Left hindlimb (tissue), 1 donor: Measurements from ENCODE around the gene ASCL2.
A peak's percentile ranks its signal among the peaks of the same experiment; 100 is the strongest.

Source experiments
- DNase-seq: peaks from one replicate; pipeline ENCODE4 v3.0.0-alpha.2; 2018

ASCL2 gene, protein sequence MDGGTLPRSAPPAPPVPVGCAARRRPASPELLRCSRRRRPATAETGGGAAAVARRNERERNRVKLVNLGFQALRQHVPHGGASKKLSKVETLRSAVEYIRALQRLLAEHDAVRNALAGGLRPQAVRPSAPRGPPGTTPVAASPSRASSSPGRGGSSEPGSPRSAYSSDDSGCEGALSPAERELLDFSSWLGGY

DNA sequence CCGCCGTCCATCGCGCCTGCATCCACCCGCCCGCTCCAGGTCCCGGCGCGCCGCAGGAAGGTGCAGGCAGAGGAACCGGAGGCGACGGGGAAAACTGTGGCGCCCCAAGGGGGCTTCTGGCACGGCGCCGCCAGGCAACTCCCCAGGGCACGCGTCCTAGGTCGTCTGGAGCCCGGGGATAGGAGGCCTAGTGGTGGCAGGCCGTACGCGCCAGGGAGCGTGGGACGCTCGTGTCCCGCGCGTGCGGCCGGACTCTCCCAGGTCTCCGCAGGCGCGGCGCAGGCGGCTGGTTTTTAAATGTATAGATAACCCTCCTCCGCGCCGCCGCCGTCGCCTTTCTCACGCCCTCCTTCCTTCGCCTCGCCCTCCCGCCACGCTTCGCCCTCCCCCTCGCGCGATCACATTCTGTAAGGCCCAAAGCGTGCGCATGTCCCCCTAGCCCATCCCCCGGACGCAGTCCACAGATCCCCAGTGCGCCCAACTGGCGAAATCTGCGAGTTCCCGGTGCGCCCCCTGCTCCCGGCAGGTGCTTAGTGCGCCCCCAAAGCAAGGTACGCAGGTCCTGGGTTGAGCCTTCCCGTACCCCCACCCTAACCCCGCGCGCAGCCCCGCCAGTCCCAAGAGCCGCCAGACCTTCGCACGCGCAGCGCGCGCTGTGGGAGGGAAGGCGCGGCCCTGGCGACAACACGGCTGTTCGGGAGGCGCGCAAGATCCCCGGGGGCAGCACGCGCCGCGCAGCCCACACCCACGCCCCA is at the start of gene ASCL2:
Gene ASCL2, minus strand, starts transcription at position 267 of the 755 bp plus-strand sequence. Its CDS starts 256 bp downstream, at position 11.
- peak; percentile 37 for DNase-seq

DNA sequence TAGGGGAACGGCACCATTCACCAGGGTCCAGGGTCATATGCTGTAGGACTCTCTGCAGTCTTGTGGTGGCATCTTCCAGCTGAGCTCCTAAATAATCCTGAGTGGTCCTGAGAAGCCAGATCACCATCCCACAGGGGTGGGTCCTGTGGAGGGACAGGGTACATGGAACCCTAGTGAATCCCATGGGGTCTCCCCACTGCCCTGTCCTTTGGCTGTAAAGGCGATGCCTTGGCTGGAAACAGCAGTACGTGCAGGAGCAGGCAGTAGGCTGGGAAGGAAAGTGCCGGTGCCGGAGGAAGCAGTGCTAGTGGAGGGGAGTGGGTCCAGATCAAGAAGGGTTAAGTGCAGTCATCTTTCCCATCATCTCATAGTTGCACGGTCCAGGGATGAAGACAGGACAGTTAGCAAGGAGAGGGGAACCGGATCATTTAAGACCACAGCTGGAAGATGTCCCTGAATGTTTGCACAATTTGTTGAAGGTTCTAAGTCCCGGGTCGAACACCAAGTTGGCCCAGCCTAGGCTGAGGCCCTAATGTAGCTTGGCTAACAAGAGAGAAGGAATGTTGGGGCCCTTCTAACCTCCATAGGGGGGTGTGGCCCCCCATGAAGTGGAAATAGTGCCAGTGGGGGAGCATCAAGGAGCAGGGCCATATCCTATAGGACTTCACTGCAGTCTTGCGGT is 49.5 kb upstream of the ASCL2 start:
- no peak for DNase-seq

DNA sequence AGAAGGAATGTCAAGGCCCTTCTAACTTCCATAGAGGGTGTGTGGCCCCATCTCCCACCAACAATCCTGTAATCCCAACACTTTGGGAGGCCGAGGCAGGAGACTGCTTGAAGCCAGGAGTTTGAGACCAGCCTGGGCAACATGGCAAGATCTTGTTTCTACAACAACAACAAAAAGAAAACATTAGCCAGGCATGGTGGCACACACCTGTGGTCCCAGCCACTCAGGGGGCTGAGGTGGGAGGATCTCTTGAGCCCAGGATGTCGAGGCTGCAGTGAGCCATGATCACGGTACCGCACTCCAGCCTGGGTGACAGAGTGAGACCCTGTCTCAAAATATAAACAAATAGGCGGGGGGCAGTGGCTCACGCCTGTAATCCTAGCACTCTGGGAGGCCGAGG is 48.3 kb upstream of the ASCL2 start:
- no peak for DNase-seq

DNA sequence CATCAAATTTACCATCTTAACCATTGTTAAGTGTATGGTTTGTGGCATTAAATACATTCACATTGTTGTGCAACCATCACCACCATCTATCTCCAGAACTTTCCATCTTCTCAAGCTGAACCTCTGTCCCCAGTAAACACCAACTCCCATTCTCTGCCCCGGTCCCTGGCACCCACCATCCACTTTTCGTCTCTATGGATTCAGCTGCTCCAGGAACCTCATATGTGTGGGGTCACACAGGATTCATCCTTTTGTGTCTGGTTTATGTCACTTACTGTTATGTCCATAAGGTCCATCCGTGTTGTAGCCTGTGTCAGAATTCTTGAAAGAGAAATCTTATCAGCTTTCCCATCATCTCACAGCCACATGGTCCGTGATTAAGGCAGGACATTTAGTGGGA is 47.7 kb upstream of the ASCL2 start:
- DNase-seq: no peak

DNA sequence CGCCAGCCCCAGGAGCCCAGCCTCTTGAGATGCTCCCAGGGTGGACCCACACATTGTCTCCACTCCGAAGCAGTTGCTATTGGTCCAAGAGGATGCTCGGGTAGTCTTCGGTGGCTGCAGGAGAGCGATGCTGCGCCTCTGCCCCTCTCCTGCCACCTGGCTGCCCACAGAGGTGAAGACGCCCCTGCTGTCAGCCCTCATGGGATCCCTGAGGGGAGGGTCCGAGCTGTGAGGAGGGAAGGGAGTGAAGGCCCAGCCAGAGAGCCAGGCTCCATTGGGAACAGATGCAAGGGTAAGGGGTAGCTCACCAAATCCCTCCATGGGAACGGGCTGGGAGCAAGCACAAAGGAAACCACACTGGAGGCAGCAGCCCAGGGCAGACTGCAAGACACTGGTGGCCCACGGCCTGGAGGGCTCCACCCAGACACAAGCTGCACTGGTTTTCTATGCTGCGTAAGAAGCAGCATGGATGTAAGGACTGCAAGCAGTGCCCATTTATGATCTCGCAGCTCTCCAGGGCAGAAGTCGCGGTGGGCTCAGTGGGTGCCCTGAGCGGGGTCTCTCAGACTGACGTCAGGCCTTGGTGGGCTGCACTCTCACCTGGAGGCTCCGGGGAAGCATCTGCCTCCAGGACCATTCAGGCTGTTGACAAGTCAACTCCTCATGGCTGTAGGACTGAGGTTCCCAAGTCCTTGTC is 47.1 kb upstream of the ASCL2 start:
- peak; percentile 30 for DNase-seq

DNA sequence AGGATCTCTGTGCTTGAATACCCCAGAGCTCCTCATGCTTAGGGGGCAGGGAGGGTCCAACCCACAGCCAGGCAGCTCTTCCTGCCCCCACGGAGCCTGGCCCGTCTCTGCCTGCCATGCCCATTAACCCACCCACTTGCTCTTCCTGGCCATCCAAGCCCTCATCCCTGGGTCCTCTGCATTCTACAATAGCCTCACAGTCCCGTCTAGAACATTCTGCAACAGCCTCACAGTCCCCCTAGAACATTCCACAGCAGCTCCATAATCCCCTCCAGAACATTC is 46.5 kb upstream of the ASCL2 start:
- DNase-seq: peak; percentile 22

DNA sequence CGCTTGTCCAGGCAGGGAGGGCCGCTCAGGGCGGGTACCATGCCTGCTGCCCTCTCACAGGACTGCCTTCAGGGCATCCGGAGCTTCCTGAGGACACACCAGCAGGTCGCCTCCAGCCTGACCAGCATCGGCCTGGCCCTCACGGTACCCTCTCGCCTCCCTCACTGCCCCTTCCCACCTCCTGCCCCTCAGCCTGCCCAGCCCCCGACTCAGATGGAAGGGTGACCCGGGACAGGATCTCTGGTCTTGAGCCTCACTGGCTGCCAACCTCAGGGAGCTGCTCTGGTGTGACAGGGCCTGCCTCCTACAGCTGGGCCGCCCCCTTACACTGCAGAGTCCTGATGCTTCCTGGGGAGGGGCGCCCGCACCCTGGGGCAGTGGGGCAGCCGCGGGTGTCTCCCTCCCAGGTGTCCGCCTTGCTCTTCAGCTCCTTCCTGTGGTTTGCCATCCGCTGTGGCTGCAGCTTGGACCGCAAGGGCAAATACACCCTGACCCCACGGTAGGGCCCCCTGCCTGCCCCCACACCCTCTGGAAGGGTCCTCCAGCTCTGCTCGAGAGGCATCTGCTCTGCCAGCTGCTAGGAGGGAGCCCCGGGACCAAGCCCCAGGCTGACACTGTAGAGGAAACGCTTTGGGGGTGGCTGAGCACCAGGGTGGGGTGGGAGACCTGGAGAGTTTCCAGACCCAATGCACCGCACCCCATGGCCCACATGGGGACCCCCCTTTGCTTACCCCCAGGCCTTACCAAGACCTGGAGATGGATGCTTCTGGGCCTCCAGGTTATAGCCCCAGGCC is 46.0 kb upstream of the ASCL2 start:
- DNase-seq: peak; percentile 29

DNA sequence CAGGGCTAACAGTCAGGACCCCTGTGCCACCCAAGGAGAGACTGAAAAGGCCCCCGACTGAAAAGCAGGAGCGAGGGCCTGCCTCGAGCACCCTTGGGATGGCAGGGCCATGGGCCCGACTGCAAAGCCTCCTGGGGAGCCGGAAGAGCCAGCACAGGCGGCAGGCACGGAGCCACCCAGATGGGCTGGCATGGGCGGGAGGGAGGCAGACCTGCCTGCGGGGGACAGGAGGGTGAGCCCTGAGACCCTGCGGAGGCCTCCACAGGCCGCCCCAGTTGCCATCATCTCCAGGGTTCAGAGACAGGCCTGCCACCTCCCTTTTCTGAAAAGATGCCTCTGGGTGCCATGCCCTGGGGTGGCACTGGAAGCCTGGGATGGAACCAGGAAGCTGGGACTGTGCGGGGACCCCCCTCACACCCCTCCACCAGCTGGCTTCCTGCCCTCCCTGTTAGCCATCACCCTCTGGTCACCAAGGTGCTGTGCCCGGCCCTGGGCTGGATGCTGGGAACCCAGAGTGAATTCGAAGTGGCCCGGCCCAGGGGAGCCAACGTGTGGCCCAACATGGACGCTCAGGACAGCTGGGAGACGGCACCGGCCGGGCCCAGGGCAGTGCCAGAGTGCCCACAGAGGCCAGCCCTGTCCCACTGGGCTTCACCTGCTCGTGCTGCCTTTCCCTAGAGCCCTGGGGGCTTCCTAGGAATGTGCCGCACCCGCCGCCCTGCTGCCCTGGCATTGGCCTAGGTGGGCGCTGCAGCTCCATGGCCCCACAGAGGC is 45.2 kb upstream of the ASCL2 start:
- DNase-seq: no peak

DNA sequence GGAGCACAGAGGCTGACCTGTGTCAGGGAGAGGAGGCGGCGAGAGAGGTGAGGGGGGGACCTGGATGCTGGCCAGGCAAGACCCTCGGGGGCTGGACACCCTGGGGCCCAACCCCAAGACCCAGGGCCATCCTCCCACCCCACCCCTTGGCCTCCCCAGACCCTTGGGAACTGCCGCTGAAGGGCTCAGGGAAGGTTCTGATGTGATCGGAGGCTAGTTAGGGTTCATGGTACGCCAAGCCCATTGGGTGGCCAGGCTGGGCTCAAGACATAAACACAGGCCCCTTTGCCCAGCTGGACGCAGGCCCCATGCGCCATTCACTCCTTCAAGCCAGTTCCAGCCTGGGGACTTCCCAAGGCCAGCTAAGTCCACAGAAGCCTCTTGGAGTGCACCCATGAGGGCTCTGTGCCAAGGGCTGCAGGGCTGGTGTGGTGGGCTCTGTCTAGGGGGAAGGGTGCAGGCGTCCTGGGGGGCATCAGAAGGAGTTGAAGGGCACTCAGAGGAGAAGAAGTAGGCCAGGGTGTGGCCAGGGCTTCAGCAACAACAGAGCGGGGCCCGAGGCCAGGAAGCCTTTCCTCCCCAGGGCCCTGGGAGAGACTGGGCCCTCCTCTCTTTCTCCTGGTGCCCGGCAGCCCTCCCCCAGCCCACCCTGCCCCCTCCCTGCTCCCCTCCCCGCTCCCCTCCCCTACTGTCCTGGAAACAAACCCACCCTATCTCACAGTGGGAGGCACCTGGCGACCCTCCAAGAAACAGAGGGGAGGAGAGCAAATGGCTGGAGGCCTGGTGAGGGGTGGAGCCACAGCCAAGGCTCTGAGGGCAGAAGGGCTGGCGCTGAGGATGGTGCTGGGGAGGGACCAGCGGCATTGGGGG is 44.4 kb upstream of the ASCL2 start:
- peak; percentile 94 for DNase-seq

DNA sequence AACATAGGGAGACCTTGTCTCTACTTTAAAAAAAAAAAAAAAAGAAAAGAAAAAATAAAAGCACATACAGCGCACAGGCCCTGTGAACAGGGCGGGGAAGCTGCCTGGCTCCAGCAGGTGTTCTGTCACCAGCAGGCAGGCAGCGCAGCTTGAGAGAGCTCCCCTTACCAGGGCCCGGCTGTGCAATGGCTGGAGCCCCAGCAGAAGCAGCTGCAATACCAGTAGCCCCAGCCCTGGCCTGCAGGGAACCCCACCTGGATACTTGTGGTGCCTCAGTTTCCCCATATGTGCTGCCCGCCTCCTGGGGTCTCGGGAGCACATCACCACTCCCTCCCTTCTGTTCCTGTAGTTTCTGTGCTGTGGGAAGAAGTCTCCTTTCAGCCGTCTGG is 43.7 kb upstream of the ASCL2 start:
- DNase-seq: peak; percentile 41

DNA sequence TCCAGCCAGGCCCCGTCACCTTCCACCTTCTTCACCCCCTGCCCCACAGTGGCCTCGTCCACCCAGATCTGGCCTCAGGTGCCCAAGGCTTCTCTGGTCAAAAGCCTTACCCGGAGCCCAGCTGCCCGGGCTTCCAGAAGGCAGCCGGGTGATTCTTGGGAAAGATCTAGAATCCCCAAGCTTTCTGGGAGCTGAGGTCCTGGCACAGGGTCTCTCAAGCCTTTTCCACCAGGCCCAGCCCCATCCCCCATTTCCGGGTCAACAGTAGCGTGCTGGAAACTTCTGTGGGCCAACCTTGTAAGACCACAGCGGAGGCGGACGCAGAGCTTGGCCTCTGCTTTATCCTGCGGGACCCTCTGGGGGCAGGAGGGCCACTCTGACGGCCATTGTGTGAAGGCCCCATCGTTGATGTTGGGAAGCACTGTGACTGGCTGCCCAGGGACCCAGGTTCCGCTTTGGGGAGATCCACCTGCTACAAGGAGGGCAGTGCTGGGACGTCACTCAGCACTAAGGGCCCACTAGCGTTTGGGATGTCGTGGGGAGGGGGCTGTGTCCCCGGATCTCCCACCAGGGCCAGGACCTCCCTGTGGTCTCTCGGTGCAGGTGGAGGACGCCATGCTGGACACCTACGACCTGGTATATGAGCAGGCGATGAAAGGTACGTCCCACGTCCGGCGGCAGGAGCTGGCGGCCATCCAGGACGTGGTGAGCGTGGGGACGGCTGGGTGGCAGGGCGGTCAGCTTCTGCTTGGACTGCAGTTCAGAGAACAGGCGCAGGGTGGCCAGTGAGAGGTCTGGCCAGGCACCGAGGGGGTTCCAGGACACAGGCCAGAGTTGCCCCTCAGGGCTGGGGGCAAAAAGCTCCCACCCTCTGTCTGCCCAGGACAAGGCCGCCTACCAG is 42.9 kb upstream of the ASCL2 start:
- peak; percentile 32 for DNase-seq

DNA sequence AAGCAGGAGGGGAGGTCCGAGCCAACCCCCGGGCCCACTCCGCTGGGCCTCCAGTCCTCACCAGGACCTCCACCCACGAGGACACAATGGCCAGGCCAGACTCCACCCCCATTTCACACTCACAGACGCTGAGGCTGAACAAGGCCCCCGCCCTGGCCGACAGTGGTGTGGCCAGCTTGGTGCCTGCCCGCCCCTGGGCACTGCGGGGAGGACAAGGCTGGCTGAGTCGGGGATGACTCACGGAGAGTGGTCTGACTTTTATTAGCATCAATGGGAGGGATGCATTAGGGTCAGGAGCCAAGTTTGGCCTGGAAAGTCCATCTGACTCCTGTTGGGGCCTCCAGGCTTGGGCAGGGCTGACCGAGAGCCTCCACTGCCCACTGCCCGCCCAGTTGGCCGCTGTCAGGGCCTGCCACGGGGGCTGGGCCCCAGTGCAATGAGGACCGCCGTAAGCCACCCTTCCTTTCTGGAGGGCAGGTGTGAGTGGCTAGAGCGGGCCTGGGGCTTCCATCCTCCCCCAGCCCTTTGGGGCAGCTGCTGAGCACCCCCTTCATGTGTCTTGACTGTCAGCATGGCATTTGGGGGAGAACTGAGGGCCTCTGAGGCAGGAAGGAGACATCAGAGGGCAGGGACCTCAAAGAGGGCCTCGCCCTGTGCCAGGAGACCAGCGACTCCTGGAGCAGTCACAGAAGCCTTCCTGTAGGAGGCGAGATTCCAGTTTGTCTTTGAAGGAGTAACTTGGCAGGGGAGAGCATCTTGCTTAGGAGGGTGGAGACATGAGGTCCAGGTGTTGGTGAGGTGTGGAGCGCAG is 42.0 kb upstream of the ASCL2 start:
- peak; percentile 82 for DNase-seq

DNA sequence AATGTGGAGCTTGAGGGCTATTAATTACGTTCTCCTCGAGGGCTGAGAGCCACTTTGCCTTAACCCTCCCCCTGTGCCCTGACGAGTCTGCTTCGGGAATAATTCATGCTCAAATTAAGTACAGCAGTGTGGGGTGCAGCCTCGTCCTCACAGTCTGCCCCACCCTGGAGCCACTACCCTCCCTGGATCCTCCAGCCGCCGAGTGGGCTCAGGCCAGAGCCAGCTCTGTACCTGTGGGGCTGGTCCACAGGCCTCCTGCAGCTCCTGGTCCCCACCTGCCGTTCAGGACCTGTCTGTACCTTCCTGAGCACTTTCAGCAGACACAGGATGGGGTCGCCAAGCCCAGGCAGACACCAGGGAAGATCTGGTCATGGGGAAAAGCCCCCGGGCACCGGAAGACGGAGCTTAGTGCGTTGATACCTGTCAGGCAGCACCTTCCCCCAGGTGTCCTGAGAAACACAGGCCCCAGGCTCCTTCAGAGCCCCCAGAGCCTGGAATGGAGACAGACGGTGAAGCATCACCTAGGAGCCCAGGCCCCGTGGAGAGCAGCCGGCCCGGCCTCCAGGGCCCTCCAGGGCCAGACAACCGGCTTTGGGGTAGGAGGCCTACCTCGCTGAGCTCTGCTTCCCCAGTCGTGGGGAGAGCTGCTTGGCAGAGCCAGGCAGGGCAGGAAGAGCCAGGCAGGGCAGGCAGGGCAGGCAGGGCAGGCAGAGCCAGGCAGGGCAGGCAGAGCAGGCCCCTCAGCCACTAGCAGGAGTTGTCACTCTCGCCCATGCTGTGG is 41.2 kb upstream of the ASCL2 start:
- peak; percentile 28 for DNase-seq

DNA sequence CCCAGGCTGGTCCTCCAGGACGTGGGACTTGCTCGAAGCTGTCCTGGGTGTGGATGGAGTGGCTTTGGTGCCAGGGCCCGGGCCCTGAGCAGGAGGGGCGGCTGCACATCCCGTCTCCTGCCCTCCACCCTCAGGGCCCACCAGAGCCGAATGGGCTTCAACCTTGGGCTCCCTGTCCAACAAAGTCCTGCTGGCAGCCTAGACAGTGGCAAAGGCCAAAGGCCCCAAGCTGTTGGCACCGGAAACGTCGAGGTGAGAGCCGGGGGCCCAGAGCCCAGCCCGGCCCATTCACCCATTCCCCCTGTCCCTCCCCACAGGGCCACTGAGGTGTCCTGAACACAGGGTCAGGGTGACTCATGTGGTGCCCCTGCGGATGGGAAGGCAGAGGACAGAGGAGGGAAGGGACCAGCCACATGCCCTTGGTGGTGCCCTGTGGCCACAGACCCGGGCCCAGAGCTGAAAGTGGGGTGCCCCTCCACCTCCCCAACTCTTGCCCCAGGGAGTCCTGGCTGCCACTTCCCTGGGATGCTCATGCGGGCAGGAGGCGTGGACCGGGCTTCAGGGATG is 40.5 kb upstream of the ASCL2 start:
- DNase-seq: peak; percentile 26

DNA sequence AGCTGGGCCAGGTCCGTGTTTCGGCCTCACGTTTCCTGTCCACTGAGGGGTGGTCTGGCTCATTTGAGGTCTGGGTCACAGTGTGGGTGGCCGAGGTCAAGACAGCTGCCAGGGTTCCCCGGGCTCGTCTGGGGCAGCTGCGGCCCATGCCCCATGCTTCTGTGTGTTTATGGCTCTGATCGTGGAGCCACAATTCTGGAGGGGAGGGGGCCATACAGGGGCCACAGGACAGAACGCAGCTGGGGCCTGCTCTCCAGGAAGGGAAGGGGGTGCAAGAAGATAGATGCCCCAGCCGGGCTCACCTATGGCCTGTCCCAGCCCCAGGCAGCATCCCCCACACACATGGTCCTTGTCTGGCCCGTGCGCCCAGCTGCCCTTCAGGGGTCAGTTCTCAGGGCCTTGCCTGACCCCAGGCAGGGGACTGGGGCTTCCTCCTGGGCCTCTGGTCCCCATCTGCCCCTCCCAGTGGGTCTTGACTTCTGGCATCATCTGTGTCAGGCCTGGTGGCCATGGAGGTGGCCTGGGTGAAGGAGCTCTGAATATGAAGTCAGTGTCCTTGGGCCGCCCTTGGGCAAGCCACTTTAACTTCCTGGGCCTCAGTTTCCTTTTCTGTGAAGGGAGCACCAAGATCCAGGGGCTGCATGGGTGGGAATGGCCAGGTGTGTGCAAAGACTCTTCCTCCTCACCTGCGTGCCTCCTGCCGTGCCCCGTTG is 39.8 kb upstream of the ASCL2 start:
- DNase-seq: peak; percentile 29

DNA sequence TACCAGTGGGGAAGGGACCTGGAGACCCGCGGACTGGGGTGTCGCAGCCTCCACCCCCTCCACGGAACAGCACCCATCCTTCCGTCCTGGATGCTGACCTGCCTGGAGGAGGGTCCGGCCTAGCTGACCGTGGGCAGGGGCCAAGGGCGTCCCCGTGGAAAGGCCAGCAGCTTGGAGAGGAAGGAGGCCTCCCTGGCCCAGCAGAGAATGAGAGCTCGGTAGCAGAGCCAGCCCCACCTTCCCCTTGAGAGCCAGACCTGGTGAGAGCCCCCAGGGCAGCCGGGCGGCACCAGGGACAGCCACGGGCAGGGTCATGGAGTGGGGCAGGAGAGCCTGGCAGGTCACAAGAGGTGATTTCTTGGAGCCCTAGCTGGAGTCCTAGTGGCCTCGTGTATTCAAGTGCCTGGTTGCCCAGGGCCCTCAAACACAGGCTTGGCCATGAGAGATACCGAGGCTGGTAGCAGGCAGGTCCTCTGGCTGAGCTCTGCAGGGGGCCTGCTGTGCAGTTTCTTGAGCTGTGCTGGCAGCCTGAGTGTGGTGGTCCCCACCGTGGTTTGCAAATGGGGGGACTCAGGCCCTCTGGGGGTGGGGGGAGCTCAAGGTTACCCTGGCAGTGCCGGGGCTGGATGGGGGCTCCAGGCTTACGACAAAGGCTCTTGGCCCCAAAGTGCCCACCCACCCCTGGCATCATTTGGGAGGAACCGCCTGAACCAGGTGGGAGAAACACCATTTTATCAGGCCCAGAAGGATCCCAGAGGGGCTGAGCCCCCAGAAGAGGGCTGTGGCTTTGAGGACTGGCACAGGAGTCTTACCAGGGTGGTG is 39.1 kb upstream of the ASCL2 start:
- peak; percentile 34 for DNase-seq
